ENCODE results near the gene CAPRIN1.

DNA sequence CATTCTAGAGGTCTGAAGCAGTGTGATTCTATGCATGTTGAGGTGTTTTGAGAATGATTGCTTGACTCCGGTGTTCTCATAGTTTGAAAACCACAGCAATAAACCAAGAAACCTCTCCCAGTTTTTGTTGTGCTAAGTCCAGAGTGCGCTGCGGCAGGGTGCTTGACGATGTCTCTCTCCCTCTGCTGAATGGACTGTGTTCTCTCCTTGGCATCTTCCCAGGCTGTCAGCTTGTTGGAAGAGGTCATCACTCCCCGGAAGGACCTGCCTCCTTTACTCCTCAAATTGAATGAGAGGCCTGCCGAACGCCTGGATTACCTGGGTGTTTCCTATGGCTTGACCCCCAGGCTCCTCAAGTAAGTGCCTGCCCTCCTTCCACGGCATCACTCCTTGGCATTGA lies 84.9 kb downstream of the CAPRIN1 start:
- TF ChIP-seq POLR2A (IDR thresholded peaks at IDR 0.05; ENCODE audit: low read length), result no peak
- TF ChIP-seq GATA1 (IDR thresholded peaks at IDR 0.05; ENCODE audit: low read depth, low read length), result no peak

Data from erythroblast (primary cell).